Lower leg skin (tissue), 4 donors: Measurements from ENCODE around the gene GABARAPL1. TPM values are rescaled to one million over a fixed set of nuclear protein-coding genes. Genes with fewer than 3 reads are reported as not detected.
"Not testable (repeated sequence)": the region's sequence is repeated elsewhere in the genome, so short reads cannot be mapped to it uniquely, and the experiment has no call there.

Experiments
- DNase-seq, 2 donors: peaks; one replicate each; pipeline ENCODE4 v3.0.0-alpha.2; 2019; ENCODE audit warnings: low spot score in 2 of 2
- H3K4me3 ChIP-seq: fragments of 200-600 bp; sonication (generic); 2 replicates; pipeline ENCODE4 v1.5.1; 2017; ENCODE audit warnings: mild to moderate bottlenecking, low read depth; ENCODE audit not compliant: poor library complexity, severe bottlenecking
- CTCF ChIP-seq, 3 donors: fragments of 450-650 bp; IDR thresholded peaks; one replicate each; pipeline ENCODE4 v1.5.1; 2016; ENCODE audit warnings: antibody characterized with exemption in 3 of 3, mild to moderate bottlenecking in 3 of 3, moderate library complexity in 2 of 3
- POLR2A ChIP-seq, 2 donors: fragments of 450-650 bp; IDR thresholded peaks; one replicate each; pipeline ENCODE4 v1.6.1; 2016 to 2017; ENCODE audit warnings: antibody characterized with exemption in 2 of 2, mild to moderate bottlenecking in 1 of 2, moderate library complexity in 1 of 2
- WGBS, 2 donors: methylation state at CpG; one replicate each; pipeline ENCODE4 v1.1.5; 2018; 5-methylcytosine and 5-hydroxymethylcytosine counted together
- intact Hi-C: fragments of 100-400 bp; cut with DNase I; formaldehyde crosslinking; loops from one replicate; pipeline ENCODE4 v1.15.0; 2023; ENCODE audit warnings: low total_unique reads
- total RNA-seq, 4 donors: library from RNA; depleted of rRNA; stranded (reverse); fragments of >200 nt; gene quantifications; one replicate each; pipeline ENCODE4 v1.1.0, GENCODE V29; 2016

Gene GABARAPL1
- total RNA-seq, 4 donors from 2014 or later: 48.7 to 102 (median 86.8) TPM

- TF ChIP-seq POLR2A (IDR thresholded peaks at IDR 0.05) (no peak), CTCF (IDR thresholded peaks at IDR 0.05) (no peak)
- 37 to 46% methylated on average over 5 of the region's 5 CpGs for WGBS, 2 donors
- DNase-seq: no peak
- H3K4me3 ChIP-seq: no peak overlapping the region
- intact Hi-C loops: no loop called here
Measured at GRCh38 chr12:10182354-10183049, 30.2 kb upstream of the GABARAPL1 start.

- no peak overlapping the region for H3K4me3 ChIP-seq
- TF ChIP-seq POLR2A (IDR thresholded peaks at IDR 0.05) (no peak), CTCF (IDR thresholded peaks at IDR 0.05) (no peak)
- WGBS, 2 donors: 59 to 69% methylated on average over 7 of the region's 7 CpGs
- no peak for DNase-seq
- intact Hi-C loops: no loop called here
Measured at GRCh38 chr12:10184261-10184843, 28.3 kb upstream of the GABARAPL1 start.

- no peak for DNase-seq
- TF ChIP-seq POLR2A (IDR thresholded peaks at IDR 0.05) (no peak), CTCF (IDR thresholded peaks at IDR 0.05) (no peak)
- no peak overlapping the region for H3K4me3 ChIP-seq
- 34 to 40% methylated on average over 11 of the region's 11 CpGs for WGBS, 2 donors
- intact Hi-C loops: no loop called here
Measured at GRCh38 chr12:10186299-10186698, 26.4 kb upstream of the GABARAPL1 start.

- intact Hi-C loops, H3K4me3 ChIP-seq, DNase-seq: not testable (repeated sequence)
- 81 to 89% methylated on average over 6 of the region's 6 CpGs for WGBS, 2 donors
Measured at GRCh38 chr12:10186958-10187357, 25.7 kb upstream of the GABARAPL1 start.

- no peak for DNase-seq
- TF ChIP-seq CTCF (IDR thresholded peaks at IDR 0.05) (no peak), POLR2A (IDR thresholded peaks at IDR 0.05) (no peak)
- intact Hi-C loops: no loop called here
- H3K4me3 ChIP-seq: no peak overlapping the region
- 32 to 33% methylated on average over 5 of the region's 5 CpGs for WGBS, 2 donors
Measured at GRCh38 chr12:10189653-10190052, 23.0 kb upstream of the GABARAPL1 start.

- 40 to 43% methylated on average over 13 of the region's 13 CpGs for WGBS, 2 donors
- intact Hi-C loops: no loop called here
- no peak for TF ChIP-seq POLR2A (IDR thresholded peaks at IDR 0.05)
- TF ChIP-seq CTCF (IDR thresholded peaks at IDR 0.05): no peak
- DNase-seq: peak in 1 of 2 donors; percentile 44
- no peak overlapping the region for H3K4me3 ChIP-seq
Measured at GRCh38 chr12:10190558-10191388, 21.9 kb upstream of the GABARAPL1 start.
